Neutrophil (primary cell): ENCODE measurements around the gene RBFOX2.

ENCODE experiments used
- H3K27ac ChIP-seq: fragments of 200-600 bp; sonication (generic); 2 replicates; pipeline ENCODE4 v1.5.1; 2016; ENCODE audit warnings: mild to moderate bottlenecking, moderate library complexity
- H3K27me3 ChIP-seq: fragments of 200-600 bp; sonication (generic); 2 replicates; pipeline ENCODE4 v1.6.0; 2016; ENCODE audit warnings: mild to moderate bottlenecking
- H3K36me3 ChIP-seq: fragments of 200-600 bp; sonication (generic); 2 replicates; pipeline ENCODE4 v1.5.1; 2017
- H3K4me1 ChIP-seq, 2 experiments: fragments of 200-600 bp in 1 of 2; sonication (generic) in 1 of 2; 1 replicate in 1 of 2; 2 replicates in 1 of 2; pipeline versions ENCODE4 v1.5.1 to v1.6.1; 2013 to 2016; ENCODE audit warnings: low read depth in 1 of 2, low read length in 1 of 2, mild to moderate bottlenecking in 1 of 2, moderate library complexity in 1 of 2; ENCODE audit not compliant: control insufficient read depth in 1 of 2, insufficient read depth in 1 of 2
- H3K4me3 ChIP-seq, 2 experiments: fragments of 200-600 bp in 1 of 2; sonication (generic) in 1 of 2; 1 replicate in 1 of 2; 2 replicates in 1 of 2; pipeline ENCODE4 v1.5.1; 2013 to 2016; ENCODE audit warnings: low read depth in 1 of 2, low read length in 1 of 2, mild to moderate bottlenecking in 1 of 2, moderate library complexity in 1 of 2
- H3K9me3 ChIP-seq: fragments of 200-600 bp; sonication (generic); 2 replicates; pipeline ENCODE4 v1.5.1; 2016
- TF ChIP-seq, protein P1 (sequence below): fragments of 200-600 bp; sonication (generic); IDR thresholded peaks from 2 replicates; pipeline ENCODE4 v1.5.1; 2016; ENCODE audit warnings: antibody characterized with exemption

RBFOX2 gene

DNA sequence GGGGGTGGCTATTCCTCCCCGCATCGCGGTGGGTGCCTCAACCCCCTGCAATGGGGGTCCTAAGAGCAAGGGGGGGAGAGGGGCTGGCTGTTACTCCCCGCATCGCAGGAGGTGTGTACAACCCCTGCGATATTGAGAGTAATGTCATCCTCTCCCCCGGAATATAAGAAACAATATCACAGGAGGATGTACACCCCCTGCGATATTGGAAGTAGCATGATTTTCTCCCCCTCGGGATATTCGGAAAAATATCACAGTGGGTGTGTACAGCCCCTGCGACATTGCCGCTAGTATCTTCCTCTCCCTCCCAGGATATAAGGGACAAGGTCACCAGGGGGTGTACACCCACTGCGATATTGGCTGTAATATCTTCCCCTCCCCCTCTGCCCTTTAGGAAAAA, 333.4 kb downstream of the RBFOX2 start:
- Histone ChIP-seq H3K9me3 (no peaks in the 10 kb centered on the region), H3K4me1 (no peaks in the 10 kb centered on the region), H3K4me3 (no peak overlapping the region), H3K27ac (no peak overlapping the region), H3K36me3 (no peaks in the 10 kb centered on the region), H3K27me3 (no peaks in the 10 kb centered on the region)
- TF ChIP-seq, protein P1, sequence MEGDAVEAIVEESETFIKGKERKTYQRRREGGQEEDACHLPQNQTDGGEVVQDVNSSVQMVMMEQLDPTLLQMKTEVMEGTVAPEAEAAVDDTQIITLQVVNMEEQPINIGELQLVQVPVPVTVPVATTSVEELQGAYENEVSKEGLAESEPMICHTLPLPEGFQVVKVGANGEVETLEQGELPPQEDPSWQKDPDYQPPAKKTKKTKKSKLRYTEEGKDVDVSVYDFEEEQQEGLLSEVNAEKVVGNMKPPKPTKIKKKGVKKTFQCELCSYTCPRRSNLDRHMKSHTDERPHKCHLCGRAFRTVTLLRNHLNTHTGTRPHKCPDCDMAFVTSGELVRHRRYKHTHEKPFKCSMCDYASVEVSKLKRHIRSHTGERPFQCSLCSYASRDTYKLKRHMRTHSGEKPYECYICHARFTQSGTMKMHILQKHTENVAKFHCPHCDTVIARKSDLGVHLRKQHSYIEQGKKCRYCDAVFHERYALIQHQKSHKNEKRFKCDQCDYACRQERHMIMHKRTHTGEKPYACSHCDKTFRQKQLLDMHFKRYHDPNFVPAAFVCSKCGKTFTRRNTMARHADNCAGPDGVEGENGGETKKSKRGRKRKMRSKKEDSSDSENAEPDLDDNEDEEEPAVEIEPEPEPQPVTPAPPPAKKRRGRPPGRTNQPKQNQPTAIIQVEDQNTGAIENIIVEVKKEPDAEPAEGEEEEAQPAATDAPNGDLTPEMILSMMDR: no peak

DNA sequence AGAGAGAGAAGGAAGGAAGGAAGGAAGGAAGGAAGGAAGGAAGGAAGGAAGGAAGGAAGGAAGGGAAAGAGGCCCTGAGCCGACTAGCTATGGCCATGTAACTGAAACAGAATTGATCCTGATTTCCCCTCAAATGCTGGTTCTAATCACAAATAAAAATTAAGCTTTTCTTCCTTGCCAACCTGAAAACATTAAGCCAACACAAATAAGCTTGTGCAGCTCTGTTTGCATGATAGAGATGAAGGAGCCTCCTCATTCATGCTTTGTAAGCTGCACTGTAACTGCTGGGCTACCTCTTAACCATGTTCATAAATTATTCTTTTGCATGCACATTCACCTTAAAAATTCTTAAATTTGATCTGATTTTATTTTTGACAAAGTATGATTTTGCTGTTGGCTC, 338.6 kb downstream of the RBFOX2 start:
- no peaks in the 10 kb centered on the region for H3K9me3 ChIP-seq

DNA sequence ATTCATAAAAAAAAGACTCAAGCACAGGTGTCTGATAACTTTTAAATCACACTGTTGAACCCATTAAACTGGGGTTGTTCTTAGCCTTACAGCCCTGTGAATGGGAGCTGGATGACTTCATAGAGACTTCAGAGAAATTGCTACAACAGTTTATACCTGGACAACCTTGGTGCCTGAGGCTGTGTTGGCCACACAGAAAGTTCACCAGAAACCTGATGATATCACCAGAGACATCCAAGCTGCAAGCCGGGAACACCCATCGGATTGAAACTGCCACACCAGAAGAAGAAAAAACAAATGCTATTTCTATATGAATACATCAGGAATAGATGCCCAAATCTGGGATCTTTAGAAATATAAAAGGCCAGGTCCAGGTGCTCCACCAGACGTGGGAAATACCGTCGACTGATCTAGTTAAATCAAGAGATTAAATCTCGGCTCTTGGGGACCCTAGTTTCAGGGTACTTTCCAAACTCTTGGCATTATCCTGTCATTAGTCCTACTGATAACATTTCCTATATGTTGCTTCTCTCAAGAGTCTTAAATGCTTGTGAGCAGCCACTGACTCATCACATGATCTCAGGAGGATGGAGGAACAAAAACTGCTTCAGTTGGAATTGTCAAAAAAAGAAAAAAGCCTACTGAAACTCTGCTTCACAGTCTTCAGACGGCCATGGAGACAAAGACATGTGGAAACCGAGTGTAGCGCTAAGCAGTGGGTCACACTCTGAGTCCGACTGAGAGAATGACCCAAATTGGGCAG, 339.5 kb downstream of the RBFOX2 start:
- no peaks in the 10 kb centered on the region for H3K27me3 ChIP-seq
- no peaks in the 10 kb centered on the region for H3K4me1 ChIP-seq
- H3K36me3 ChIP-seq: no peaks in the 10 kb centered on the region
- H3K9me3 ChIP-seq: no peaks in the 10 kb centered on the region
- TF ChIP-seq, protein P1: no peak
- H3K27ac ChIP-seq: no peak overlapping the region
- H3K4me3 ChIP-seq: no peak overlapping the region

More for the DNA sequence above, 338.6 kb downstream of the RBFOX2 start:
- Histone ChIP-seq H3K27me3 (no peaks in the 10 kb centered on the region), H3K4me1 (no peaks in the 10 kb centered on the region), H3K4me3 (no peak overlapping the region), H3K27ac (no peak overlapping the region), H3K36me3 (no peaks in the 10 kb centered on the region)
- TF ChIP-seq, protein P1: no peak
